Anterior cingulate cortex (tissue), 58 donors: Measurements from ENCODE around the gene HS2ST1.
"Not testable (repeated sequence)": the region's sequence is repeated elsewhere in the genome, so short reads cannot be mapped to it uniquely, and the experiment has no call there.

Experiments used
- DNase-seq, 58 donors: peaks; one replicate each; lab custom pipeline; 2025; lab: John Stamatoyannopoulos, UW

Gene HS2ST1

GRCh38 chr1:87053446-87053845, 139.0 kb downstream of the HS2ST1 start:
- DNase-seq = no peak

- no peak for DNase-seq
Measured at GRCh38 chr1:87056974-87057373, 142.5 kb downstream of the HS2ST1 start.

- DNase-seq = no peak
Measured at GRCh38 chr1:87058343-87058649, 143.9 kb downstream of the HS2ST1 start.

GRCh38 chr1:87061742-87062156, 147.3 kb downstream of the HS2ST1 start:
- no peak for DNase-seq

DNA sequence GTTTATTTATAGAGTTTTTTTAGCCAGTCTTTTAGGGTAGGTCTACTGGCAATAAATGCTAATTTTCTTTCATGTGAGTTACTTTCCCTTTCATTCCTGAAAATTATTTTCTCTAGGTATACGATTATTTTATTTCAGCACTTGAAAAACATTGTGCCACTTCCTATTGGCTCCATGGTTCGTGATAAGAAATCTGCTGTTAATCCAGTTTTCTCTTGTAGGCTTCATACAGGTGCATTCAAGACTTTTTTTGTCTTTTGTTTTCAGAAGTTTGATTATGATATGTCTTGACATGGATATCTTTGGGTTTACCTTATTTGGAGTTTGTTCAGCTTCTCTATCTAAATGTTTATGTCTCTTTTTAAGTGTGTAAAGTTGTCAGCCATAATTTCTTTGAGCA, 148.3 kb downstream of the HS2ST1 start:
- no peak for DNase-seq

DNA sequence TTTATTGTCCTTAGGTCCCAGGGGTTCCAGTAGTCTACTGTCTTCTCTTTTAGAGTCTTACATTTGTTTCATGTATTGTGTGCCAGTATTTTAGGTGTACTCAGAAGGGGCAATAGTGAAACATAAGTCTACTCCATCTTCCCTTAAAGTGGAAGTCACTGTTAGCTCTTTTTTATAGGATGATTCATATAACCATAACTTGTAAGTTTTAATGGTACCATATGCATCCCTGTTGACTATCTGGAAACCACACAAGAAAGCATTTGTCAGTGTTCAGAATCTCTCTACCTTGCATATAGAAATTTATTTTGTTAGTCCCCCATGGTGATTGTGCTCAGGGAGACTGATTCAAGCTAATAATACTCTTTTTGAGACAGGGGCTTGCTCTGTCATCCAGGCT, 149.9 kb downstream of the HS2ST1 start:
- DNase-seq = no peak

GRCh38 chr1:87064986-87065385, 150.6 kb downstream of the HS2ST1 start:
- DNase-seq = no peak

- DNase-seq = not testable (repeated sequence)
Measured at GRCh38 chr1:87066708-87067107, 152.3 kb downstream of the HS2ST1 start.

DNA sequence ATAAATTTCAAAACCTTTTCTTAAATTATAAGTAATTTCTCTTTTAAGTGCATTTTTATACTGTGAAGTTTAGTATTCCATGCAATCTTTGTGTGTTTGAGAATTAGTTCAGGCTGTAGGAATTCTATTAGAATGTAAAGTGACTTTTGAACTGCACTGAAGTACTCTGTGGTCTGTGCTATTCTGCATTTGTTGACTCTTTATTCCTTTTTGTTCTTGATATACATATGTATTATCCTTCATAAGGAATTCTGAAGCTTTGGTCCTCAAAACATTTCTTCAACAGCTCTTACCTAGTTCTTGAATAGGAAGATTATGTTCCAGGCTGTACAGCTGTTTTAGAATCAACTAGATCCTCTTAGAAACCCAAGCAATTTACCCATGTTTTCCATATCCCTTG, 158.0 kb downstream of the HS2ST1 start:
- DNase-seq = no peak

DNA sequence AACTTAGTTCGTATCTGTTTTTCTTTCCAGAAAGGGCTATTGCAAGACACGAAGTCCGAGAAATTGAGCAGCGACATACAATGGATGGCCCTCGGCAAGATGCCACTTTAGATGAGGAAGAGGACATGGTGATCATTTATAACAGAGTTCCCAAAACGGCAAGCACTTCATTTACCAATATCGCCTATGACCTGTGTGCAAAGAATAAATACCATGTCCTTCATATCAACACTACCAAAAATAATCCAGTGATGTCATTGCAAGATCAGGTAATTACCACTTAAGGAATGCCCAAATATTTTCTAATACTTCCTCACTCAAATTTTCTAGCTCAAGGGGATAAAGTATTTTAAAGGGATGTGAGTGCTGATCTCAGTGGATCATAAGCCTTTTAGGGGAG, 158.5 kb downstream of the HS2ST1 start:
- DNase-seq = no peak

DNA sequence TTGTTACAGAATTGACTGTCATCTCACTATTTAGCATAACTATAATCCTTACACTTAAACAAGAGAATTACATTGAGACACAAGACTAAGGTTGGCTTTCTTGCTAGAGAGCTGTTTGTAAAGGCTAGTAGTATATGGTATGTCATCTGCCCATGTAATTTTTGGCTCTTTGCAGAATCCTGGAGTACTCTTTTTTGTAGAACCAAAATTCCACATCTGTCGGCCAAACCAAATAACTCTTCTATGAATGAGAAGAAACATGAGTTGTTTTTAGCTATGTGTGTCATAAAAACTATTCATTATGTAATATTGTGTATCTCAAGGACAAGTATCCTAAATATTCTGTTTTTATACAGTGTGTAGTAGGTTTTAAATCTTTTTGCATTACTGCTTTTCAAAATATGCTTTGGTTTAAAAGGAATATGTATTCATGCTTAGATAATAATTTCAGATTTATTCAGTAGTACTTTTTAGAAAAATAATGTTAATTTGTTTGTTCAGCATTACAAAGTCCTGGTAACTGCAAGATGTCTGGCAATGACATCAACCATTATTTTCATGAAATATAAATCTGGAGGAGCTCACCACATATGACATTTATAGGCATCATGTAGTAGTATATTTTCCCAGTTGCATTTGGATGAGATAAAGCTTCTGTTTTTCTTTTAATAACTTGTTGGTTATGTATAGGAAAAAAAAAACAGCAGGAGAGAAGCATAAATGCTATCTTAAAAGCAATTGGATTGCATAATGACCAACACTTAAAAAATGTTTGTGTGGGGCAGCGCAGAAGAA, 159.8 kb downstream of the HS2ST1 start:
- no peak for DNase-seq

GRCh38 chr1:87077959-87078639, 163.7 kb downstream of the HS2ST1 start:
- no peak for DNase-seq

- DNase-seq = no peak
Measured at GRCh38 chr1:87084244-87084836, 169.9 kb downstream of the HS2ST1 start.

DNA sequence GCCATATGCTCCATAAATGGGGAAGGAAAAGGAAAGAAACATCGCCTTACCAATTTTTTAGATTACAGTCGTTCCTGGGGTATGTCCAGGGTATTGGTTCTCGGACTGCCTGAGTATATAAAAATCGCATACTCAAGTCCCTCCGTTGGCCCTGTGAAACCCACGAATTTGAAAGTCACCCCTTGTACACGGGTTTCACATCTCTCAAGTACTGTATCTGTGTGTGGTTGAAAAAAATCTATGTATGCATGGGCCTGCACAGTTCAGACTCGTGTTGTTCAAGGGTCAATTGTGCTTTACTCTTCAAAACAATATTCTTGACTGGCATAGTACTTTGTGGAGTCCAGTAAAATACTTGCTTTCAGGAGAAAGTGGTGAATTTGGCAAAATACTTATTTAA, 171.7 kb downstream of the HS2ST1 start:
- no peak for DNase-seq

DNA sequence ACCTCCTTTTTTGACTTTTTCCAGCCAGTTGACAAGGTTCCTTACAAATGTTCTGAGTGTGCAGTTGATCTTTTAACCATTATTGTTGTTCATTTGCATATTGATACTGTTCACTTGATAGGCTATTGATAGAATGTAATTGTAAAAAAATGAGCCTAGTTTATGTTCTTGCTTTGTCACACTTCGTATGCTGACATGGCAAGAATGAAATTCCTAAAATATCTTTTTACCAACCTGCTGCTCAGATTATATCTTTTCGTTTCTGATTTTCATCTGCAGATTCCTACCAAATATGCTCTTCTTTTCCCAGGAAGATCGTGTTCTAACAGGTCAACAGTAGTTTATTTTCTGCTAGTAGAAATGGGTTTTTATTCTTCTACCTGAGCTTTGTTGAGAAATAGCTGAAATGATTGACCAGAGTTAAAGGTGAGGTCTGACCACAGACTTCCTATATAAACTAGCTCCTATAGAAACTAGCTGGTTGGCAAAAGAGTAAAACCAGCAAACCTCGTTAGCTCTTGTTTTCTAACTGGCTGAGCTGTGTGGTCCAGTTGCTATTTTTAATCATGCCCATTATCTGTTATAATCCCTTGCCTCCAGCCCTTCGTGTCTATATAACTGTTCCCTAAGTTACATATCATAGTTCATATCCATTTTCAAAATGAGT, 174.8 kb downstream of the HS2ST1 start:
- DNase-seq = no peak

- no peak for DNase-seq
Measured at GRCh38 chr1:87089823-87090222, 175.4 kb downstream of the HS2ST1 start.

DNA sequence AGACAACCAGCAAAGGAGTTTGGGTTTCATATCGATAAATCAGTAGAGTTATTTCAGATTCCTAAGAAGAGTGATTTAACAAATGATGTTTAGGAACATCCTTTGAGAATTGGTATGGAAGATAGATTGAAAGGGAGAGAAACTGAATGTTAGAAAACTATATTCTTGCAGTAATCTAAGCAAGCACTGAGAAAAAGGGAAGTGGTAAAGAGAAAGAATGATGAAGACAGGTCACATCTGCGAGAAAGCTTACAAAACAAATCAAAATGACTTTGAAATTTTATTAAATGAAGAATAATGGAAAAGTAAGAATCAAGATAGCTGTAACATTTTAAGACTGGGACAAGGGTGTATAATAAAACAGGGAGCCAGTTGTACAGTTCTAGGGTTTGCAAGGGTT, 177.0 kb downstream of the HS2ST1 start:
- DNase-seq = no peak

GRCh38 chr1:87092846-87093245, 178.4 kb downstream of the HS2ST1 start:
- no peak for DNase-seq

GRCh38 chr1:87093286-87093685, 178.9 kb downstream of the HS2ST1 start:
- no peak for DNase-seq

DNA sequence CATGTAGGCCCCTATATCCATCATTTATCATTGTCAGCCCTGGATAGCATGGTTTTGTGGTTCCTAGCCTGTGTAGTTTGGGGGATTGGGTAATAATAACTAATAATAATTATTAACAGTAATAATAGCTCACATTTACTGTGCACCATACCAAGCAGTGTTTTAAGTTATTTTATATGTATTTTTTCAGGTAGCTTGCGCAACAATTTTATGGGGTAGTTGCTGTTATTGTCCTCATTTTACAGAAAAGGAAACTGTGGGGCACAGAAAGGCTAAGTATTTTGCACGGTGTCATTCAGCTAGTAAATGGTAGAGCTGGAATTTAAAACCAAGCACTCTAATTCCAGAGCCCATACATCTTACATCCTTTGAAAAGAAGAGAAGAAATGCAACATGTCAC, 179.8 kb downstream of the HS2ST1 start:
- DNase-seq = no peak

GRCh38 chr1:87100271-87100670, 185.8 kb downstream of the HS2ST1 start:
- DNase-seq = no peak
